AG10803 (cell line): ENCODE results near the gene SLC35F3.

Source experiments
- DNase-seq: peaks from one replicate; pipeline ENCODE4 v3.0.0; 2010; ENCODE audit warnings: low read depth
- H3K4me3 ChIP-seq: 2 replicates; pipeline ENCODE4 v1.5.1; 2011; ENCODE audit warnings: mild to moderate bottlenecking, low read length, control low read depth
- TF ChIP-seq, protein P1 (sequence below): conservative IDR thresholded peaks from 2 replicates; pipeline ENCODE4 v1.5.1; 2011; ENCODE audit warnings: mild to moderate bottlenecking, low read length, control low read depth, inconsistent platforms

Gene SLC35F3

DNA sequence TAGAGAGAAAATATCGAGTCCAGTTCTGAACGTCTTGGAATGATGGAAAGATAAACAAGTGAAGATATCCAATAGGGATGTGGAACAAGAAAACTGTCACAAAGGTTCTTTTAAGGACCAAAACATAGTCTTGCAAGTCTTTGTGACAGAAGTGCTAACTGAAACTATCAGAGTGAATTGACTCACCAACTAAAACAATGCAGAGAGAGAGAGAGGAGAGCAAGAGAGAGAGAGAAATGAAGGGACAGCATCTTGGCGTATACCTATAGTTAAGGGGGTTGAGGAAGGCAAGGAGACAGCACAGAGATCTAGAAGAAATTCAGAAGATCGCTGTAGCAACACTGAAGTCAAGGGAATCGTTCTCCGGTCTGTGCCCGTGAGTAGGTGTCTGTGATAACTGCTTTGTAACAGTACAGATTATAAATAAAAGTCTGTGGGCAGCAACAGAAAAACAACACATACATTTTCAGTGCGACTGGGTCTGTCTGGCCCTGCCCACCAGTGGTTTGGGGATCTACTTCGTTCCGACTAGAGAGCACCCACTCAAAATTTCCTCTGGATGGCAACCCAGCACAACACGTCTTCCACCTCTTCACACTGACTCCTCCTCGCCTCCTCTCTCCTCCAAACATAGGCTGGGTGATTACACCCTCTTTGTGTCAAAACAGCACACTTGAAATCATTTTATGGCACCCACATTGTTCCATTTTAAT is 464.0 kb downstream of the SLC35F3 start:
- no peak overlapping the region for H3K4me3 ChIP-seq
- no peak for DNase-seq
- TF ChIP-seq, protein P1, sequence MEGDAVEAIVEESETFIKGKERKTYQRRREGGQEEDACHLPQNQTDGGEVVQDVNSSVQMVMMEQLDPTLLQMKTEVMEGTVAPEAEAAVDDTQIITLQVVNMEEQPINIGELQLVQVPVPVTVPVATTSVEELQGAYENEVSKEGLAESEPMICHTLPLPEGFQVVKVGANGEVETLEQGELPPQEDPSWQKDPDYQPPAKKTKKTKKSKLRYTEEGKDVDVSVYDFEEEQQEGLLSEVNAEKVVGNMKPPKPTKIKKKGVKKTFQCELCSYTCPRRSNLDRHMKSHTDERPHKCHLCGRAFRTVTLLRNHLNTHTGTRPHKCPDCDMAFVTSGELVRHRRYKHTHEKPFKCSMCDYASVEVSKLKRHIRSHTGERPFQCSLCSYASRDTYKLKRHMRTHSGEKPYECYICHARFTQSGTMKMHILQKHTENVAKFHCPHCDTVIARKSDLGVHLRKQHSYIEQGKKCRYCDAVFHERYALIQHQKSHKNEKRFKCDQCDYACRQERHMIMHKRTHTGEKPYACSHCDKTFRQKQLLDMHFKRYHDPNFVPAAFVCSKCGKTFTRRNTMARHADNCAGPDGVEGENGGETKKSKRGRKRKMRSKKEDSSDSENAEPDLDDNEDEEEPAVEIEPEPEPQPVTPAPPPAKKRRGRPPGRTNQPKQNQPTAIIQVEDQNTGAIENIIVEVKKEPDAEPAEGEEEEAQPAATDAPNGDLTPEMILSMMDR = no peak

DNA sequence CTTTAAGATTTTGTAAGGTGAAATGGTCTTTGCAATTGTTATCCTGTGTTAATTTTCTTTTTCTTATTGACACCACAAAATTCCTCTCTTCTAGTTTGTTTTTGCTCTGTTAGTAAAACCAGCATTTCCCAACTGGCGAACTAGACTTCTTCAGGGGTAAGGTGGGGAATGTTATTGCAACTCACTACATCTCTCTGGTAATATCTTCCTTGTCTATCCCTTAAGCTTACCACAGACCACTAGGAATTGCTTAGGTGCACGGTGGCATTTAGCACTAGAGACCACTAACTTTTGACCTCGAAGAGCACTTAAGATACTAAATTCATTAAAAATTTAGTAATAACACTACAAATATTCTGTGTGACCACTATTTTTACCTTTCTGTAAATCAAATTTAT is 464.6 kb downstream of the SLC35F3 start:
- no peak for DNase-seq
- TF ChIP-seq, protein P1 = no peak
- no peak overlapping the region for H3K4me3 ChIP-seq

DNA sequence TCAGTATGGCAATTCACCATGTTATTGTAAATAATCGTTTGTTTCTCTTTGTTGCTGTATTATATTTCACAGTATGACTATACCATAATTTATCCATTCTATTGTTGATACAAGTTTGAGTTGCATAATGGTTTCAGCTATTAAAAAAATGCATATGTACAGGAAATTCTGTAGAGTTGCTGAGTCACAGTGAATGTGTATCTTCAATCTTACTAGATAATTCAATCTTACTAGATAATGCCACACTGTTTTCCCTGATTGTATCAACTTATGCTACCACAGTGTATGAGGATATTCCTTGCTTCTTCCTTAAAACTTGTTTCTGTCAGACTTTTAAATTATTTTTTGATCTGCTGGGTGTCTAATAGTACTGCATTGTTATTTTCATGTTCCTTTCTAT is 465.3 kb downstream of the SLC35F3 start:
- TF ChIP-seq, protein P1 = no peak
- no peak overlapping the region for H3K4me3 ChIP-seq
- no peak for DNase-seq

DNA sequence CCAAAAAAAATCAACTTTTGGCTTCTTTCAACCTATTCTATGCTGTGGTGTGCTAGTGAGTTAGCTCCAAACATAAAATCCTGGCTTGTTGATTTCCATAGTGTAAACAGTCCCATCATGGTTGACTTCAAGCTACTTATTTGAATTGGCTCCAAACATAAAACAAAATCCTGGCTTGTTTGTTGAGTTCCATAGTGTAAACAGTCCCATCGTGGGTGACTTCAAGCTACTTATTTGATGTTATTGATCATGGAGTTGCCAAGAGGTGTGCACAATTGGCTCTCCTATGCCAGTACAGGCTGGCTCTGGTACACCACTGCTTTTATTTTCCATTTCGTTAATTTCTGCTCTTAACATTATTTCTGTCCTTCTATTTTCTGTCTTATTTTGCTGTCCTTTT is 466.9 kb downstream of the SLC35F3 start:
- no peak for DNase-seq
- H3K4me3 ChIP-seq = no peak overlapping the region
- TF ChIP-seq, protein P1 = no peak

DNA sequence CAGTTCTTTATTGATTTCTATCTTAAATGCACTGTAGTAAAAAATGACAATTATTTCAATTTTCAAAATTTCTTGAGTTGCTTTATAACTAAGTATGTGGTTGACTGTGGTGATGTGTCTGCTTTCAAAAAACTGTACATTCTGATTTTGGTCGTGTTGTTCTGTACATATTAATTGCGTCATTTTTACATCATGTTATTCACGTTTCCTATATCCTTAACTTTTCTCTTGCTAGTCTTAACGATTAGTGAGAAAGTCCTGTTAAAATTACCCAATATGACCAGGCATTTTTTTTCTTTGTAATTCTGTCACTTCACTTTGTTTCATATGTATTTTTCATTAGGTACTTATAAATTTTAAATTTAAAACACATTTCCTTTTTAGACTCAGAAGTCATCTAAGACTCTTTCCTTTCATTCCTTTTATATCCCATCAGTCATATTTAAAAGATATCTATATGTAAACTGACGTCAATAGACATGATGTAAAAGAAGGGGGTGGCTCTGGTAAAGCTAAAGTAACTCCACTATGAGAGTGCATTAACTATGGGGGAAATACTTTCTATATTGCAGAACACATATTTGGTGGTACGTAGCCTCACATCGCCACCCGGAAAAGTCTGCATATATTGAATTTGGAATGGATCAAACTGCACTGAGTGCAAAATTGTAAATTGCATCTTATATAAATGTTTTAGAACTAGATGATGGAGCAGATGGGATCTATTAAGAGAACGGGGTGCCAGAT is 467.7 kb downstream of the SLC35F3 start:
- H3K4me3 ChIP-seq = peak overlapping the region; percentile 97
- DNase-seq = no peak
- TF ChIP-seq, protein P1 = no peak

DNA sequence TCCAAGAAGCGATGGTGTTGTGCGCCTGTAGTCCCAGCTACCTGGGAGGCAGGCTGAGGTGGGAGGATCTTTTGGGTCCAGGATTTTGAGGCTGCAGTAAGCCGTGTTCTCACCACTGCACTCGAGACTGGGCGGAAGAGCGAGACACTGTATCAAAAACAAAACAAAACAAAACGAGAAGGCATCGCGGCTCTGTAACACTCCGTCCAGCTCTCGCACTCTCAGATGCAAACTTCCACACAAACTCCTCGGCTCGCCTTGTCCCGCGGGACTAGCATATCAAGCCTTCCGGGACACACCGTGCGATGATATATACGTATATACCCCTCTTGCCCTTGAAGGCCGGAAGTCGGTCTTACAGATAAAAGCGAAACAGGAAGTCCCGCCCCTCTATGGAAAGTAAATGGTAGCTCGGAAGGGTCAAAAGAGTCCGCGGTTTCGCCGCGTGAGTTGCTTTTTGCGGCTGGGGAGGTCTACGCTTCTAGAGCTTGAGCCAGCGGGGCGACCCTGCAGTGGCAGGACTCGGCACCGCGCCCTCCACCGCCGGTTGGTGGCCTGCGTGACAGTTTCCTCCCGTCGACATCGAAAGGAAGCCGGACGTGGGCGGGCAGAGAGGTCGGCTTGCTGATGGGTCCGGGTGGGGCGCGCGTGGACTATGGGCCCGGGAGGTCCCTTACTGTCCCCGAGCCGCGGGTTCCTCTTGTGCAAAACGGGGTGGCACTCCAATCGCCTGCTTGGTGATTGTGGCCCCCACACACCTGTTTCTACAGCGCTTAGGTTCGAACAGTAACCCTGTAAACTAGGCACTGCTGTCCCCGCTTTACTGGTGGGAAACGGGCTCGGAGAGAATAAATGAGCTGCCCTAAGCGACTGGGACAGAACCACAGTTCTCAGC is 468.8 kb downstream of the SLC35F3 start, which contains the start of gene COA6:
COA6 (plus strand) TSS at position 393 of the 895 bp plus-strand sequence; CDS start at position 404, 11 bp downstream.
- TF ChIP-seq, protein P1 = no peak
- DNase-seq = peak; percentile 95
- peak within 1 kb of the TSS; percentile 97 for H3K4me3 ChIP-seq
